ENCODE data around the gene KCNC4. TPM values are rescaled to one million over a fixed set of nuclear protein-coding genes. Genes with fewer than 3 reads are reported as not detected.

The KCNC4 gene
- total RNA-seq, 4 donors from 2014 or later: 4.2 to 10.9 (median 6.5) TPM

- TF ChIP-seq POLR2A (IDR thresholded peaks at IDR 0.05): no peak
- TF ChIP-seq, protein P1, sequence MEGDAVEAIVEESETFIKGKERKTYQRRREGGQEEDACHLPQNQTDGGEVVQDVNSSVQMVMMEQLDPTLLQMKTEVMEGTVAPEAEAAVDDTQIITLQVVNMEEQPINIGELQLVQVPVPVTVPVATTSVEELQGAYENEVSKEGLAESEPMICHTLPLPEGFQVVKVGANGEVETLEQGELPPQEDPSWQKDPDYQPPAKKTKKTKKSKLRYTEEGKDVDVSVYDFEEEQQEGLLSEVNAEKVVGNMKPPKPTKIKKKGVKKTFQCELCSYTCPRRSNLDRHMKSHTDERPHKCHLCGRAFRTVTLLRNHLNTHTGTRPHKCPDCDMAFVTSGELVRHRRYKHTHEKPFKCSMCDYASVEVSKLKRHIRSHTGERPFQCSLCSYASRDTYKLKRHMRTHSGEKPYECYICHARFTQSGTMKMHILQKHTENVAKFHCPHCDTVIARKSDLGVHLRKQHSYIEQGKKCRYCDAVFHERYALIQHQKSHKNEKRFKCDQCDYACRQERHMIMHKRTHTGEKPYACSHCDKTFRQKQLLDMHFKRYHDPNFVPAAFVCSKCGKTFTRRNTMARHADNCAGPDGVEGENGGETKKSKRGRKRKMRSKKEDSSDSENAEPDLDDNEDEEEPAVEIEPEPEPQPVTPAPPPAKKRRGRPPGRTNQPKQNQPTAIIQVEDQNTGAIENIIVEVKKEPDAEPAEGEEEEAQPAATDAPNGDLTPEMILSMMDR (IDR thresholded peaks at IDR 0.05): no peak
- intact Hi-C loops (cut with DNase I): no loop called here
- Histone ChIP-seq H3K36me3 (peaks cover 0 to 78% (median 0%) of the 10 kb centered on the region in 3 donors), H3K9me3 (no peaks in the 10 kb centered on the region), H3K4me3 (no peak overlapping the region), H3K27ac (no peak overlapping the region), H3K27me3 (no peaks in the 10 kb centered on the region), H3K4me1 (peaks cover 15 to 20% (median 15%) of the 10 kb centered on the region in 3 donors)
- DNase-seq: no peak
- WGBS, 2 donors: 73 to 81% methylated on average over 6 to 8 of the region's 8 CpGs
Observed at GRCh38 chr1:110224240-110224995, 14.3 kb downstream of the KCNC4 start.

DNA sequence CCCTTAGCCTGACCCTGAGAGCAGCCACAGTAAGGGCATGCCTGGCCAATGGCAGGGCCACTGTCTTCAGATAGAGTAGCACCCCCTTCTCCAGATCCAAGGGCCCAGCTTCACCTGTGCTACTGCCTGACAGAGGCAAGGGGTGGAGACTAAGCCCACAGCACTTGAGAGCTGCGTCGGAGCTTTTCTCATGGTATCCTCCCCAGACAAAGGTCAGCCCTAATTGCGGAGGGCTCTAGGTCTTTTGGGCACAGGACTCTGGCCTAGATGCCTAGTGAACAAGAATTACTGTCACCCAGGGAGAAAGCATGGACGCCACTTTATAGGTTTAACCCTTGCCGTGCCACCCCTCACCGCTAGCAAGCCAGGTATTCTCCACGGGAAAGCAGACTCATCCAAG is 15.1 kb downstream of the KCNC4 start:
- intact Hi-C loops (cut with DNase I): no loop called here
- TF ChIP-seq, protein P1 (IDR thresholded peaks at IDR 0.05): no peak
- TF ChIP-seq POLR2A (IDR thresholded peaks at IDR 0.05): no peak
- H3K27me3 ChIP-seq: no peaks in the 10 kb centered on the region
- no peak overlapping the region for H3K4me3 ChIP-seq
- peaks cover 21 to 28% (median 23%) of the 10 kb centered on the region in 3 donors for H3K4me1 ChIP-seq
- WGBS, 2 donors: 70 to 90% methylated on average over 4 to 6 of the region's 7 CpGs
- no peak for DNase-seq
- no peak overlapping the region for H3K27ac ChIP-seq
- peaks cover 0 to 76% (median 0%) of the 10 kb centered on the region in 3 donors for H3K36me3 ChIP-seq
- no peaks in the 10 kb centered on the region for H3K9me3 ChIP-seq

DNA sequence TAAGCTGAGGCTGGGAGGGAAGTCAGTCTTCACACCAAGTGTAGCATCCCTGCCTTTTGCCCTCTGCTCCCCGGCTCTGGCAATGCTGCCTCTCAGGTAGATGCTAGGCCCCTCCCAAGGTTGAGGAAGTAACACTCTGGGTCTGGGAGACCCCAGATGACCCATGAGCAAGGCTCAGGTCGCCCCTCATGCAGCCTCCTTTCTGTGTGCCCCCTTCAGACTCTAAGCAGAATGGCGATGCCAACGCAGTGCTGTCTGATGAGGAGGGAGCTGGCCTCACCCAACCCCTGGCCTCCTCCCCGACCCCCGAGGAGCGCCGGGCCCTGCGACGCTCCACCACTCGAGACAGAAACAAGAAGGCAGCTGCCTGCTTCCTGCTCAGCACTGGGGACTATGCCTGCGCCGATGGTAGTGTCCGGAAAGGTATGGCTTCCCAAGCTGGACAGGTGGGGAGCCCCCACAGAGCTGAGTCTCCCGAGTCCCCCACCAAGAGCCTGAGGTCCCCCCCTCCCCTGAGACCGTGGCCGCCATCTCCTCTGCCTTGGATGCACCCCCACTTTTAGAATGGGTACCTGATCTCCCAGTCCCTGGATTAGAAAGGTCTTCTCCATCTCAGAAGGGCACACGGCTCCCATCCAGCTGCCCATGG is 15.8 kb downstream of the KCNC4 start:
- no peaks in the 10 kb centered on the region for H3K27me3 ChIP-seq
- no peak overlapping the region for H3K27ac ChIP-seq
- H3K9me3 ChIP-seq: no peaks in the 10 kb centered on the region
- peaks cover 23 to 32% (median 25%) of the 10 kb centered on the region in 3 donors for H3K4me1 ChIP-seq
- H3K4me3 ChIP-seq: no peak overlapping the region
- H3K36me3 ChIP-seq: peaks cover 0 to 82% (median 0%) of the 10 kb centered on the region in 3 donors
- 67 to 96% methylated on average over 1 to 7 of the region's 18 CpGs for WGBS, 2 donors
- intact Hi-C loops (cut with DNase I): no loop called here
- DNase-seq: no peak
- TF ChIP-seq POLR2A (IDR thresholded peaks at IDR 0.05): no peak
- TF ChIP-seq, protein P1 (IDR thresholded peaks at IDR 0.05): no peak

GRCh38 chr1:110227774-110228173 is 17.7 kb downstream of the KCNC4 start:
- TF ChIP-seq, protein P1 (IDR thresholded peaks at IDR 0.05): no peak
- H3K4me1 ChIP-seq: peaks cover 23 to 32% (median 25%) of the 10 kb centered on the region in 3 donors
- no peak for DNase-seq
- no peaks in the 10 kb centered on the region for H3K9me3 ChIP-seq
- peaks cover 0 to 82% (median 5%) of the 10 kb centered on the region in 3 donors for H3K36me3 ChIP-seq
- no peak overlapping the region for H3K27ac ChIP-seq
- no peak overlapping the region for H3K4me3 ChIP-seq
- WGBS, 2 donors: 52 to 76% methylated on average over 7 to 9 of the region's 12 CpGs
- intact Hi-C loops (cut with DNase I): no loop called here
- no peaks in the 10 kb centered on the region for H3K27me3 ChIP-seq

- intact Hi-C loops (cut with DNase I): no loop called here
- H3K4me1 ChIP-seq: peaks cover 23 to 32% (median 25%) of the 10 kb centered on the region in 3 donors
- no peaks in the 10 kb centered on the region for H3K9me3 ChIP-seq
- 70% methylated on average over 5 of the region's 12 CpGs; no CpG with 5 or more reads in 1 of the 2 donors for WGBS, 2 donors
- no peak overlapping the region for H3K4me3 ChIP-seq
- no peak for TF ChIP-seq POLR2A (IDR thresholded peaks at IDR 0.05)
- TF ChIP-seq, protein P1 (IDR thresholded peaks at IDR 0.05): no peak
- H3K27ac ChIP-seq: peak overlapping the region in 3 of 4 donors; percentile 54 to 69 (median 58)
- no peaks in the 10 kb centered on the region for H3K27me3 ChIP-seq
- no peak for DNase-seq
- peaks cover 0 to 82% (median 8%) of the 10 kb centered on the region in 3 donors for H3K36me3 ChIP-seq
Observed at GRCh38 chr1:110228381-110228780, 18.3 kb downstream of the KCNC4 start.
